C4-2B (cell line): Measurements from ENCODE around the gene PLPP3.

Experiments
- ZFX ChIP-seq: fragments of 450-650 bp; IDR thresholded peaks from 2 replicates; pipeline ENCODE4 v1.6.1; 2017
- TF ChIP-seq, protein P1 (sequence below): fragments of 450-650 bp; conservative IDR thresholded peaks from 2 replicates; pipeline ENCODE4 v1.5.1; 2017; ENCODE audit warnings: mild to moderate bottlenecking

DNA sequence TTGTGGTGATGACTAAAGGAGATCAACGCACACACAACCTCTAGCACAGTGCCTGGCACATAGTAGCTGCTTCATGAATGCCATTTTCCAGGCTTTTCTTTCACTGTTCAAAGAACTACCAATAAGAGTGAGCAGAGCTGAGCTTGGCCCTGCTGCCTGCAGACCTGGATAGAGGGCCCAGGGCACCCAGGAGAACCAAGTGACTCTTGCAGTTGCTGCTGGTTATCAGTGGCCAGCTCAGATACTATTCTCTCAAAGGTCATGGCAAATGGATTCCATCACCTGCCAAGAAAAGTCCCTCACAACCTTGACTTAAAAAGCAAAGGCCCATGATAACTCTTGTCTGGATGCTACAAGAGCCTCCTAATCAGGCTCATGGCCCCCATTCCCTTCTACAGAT is 41.7 kb downstream of the PLPP3 start:
- TF ChIP-seq, protein P1, sequence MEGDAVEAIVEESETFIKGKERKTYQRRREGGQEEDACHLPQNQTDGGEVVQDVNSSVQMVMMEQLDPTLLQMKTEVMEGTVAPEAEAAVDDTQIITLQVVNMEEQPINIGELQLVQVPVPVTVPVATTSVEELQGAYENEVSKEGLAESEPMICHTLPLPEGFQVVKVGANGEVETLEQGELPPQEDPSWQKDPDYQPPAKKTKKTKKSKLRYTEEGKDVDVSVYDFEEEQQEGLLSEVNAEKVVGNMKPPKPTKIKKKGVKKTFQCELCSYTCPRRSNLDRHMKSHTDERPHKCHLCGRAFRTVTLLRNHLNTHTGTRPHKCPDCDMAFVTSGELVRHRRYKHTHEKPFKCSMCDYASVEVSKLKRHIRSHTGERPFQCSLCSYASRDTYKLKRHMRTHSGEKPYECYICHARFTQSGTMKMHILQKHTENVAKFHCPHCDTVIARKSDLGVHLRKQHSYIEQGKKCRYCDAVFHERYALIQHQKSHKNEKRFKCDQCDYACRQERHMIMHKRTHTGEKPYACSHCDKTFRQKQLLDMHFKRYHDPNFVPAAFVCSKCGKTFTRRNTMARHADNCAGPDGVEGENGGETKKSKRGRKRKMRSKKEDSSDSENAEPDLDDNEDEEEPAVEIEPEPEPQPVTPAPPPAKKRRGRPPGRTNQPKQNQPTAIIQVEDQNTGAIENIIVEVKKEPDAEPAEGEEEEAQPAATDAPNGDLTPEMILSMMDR = no peak
- TF ChIP-seq ZFX = no peak
